ENCODE data around the gene USP48.

Gene USP48

GRCh38 chr1:21665711-21666575 is 117.0 kb downstream of the USP48 start:
- no peak for DNase-seq (ENCODE audit: low read depth, low spot score)
- Histone ChIP-seq H3K36me3 (ENCODE audit: insufficient read depth, insufficient read length, low read length) (no peaks in the 10 kb centered on the region), H3K4me3 (ENCODE audit: insufficient read length, low read depth) (no peak overlapping the region), H3K27me3 (ENCODE audit: insufficient read depth, insufficient read length) (peaks cover 13% of the 10 kb centered on the region), H3K9ac (ENCODE audit: insufficient read length, low read depth) (peak overlapping the region; percentile 1), H3K4me1 (ENCODE audit: insufficient read depth, insufficient read length) (peaks cover 20% of the 10 kb centered on the region), H3K9me3 (ENCODE audit: insufficient read depth, low read length) (no peaks in the 10 kb centered on the region)
- TF ChIP-seq ZNF274 (IDR thresholded peaks at IDR 0.05; ENCODE audit: low read depth, low read length) (no peak), SUZ12 (IDR thresholded peaks at IDR 0.05; ENCODE audit: extremely low read depth, insufficient read depth, insufficient read length) (no peak), YY1 (IDR thresholded peaks at IDR 0.05; ENCODE audit: insufficient read depth, insufficient read length) (no peak)

- H3K4me1 ChIP-seq (ENCODE audit: insufficient read depth, insufficient read length) = peaks cover 18% of the 10 kb centered on the region
- no peak overlapping the region for H3K4me3 ChIP-seq (ENCODE audit: insufficient read length, low read depth)
- no peak for TF ChIP-seq YY1 (IDR thresholded peaks at IDR 0.05; ENCODE audit: insufficient read depth, insufficient read length)
- TF ChIP-seq ZNF274 (IDR thresholded peaks at IDR 0.05; ENCODE audit: low read depth, low read length) = no peak
- TF ChIP-seq SUZ12 (IDR thresholded peaks at IDR 0.05; ENCODE audit: extremely low read depth, insufficient read depth, insufficient read length) = no peak
- no peak for DNase-seq (ENCODE audit: low read depth, low spot score)
- H3K27me3 ChIP-seq (ENCODE audit: insufficient read depth, insufficient read length) = peaks cover 20% of the 10 kb centered on the region
- no peak overlapping the region for H3K9ac ChIP-seq (ENCODE audit: insufficient read length, low read depth)
- H3K9me3 ChIP-seq (ENCODE audit: insufficient read depth, low read length) = no peaks in the 10 kb centered on the region
- H3K36me3 ChIP-seq (ENCODE audit: insufficient read depth, insufficient read length, low read length) = no peaks in the 10 kb centered on the region
Measured at GRCh38 chr1:21664806-21665588, 118.0 kb downstream of the USP48 start.

GRCh38 chr1:21663951-21664805 is 118.8 kb downstream of the USP48 start:
- H3K9ac ChIP-seq (ENCODE audit: insufficient read length, low read depth) = no peak overlapping the region
- no peaks in the 10 kb centered on the region for H3K36me3 ChIP-seq (ENCODE audit: insufficient read depth, insufficient read length, low read length)
- no peak for DNase-seq (ENCODE audit: low read depth, low spot score)
- peaks cover 28% of the 10 kb centered on the region for H3K27me3 ChIP-seq (ENCODE audit: insufficient read depth, insufficient read length)
- no peak overlapping the region for H3K4me3 ChIP-seq (ENCODE audit: insufficient read length, low read depth)
- peaks cover 18% of the 10 kb centered on the region for H3K4me1 ChIP-seq (ENCODE audit: insufficient read depth, insufficient read length)
- no peak for TF ChIP-seq YY1 (IDR thresholded peaks at IDR 0.05; ENCODE audit: insufficient read depth, insufficient read length)
- H3K9me3 ChIP-seq (ENCODE audit: insufficient read depth, low read length) = no peaks in the 10 kb centered on the region

GRCh38 chr1:21663248-21663950 is 119.5 kb downstream of the USP48 start:
- DNase-seq (ENCODE audit: low read depth, low spot score) = no peak
- no peaks in the 10 kb centered on the region for H3K9me3 ChIP-seq (ENCODE audit: insufficient read depth, low read length)
- H3K4me1 ChIP-seq (ENCODE audit: insufficient read depth, insufficient read length) = peaks cover 18% of the 10 kb centered on the region
- H3K4me3 ChIP-seq (ENCODE audit: insufficient read length, low read depth) = no peak overlapping the region
- no peak overlapping the region for H3K9ac ChIP-seq (ENCODE audit: insufficient read length, low read depth)
- no peaks in the 10 kb centered on the region for H3K36me3 ChIP-seq (ENCODE audit: insufficient read depth, insufficient read length, low read length)
- TF ChIP-seq ZNF274 (IDR thresholded peaks at IDR 0.05; ENCODE audit: low read depth, low read length) = no peak
- TF ChIP-seq SUZ12 (IDR thresholded peaks at IDR 0.05; ENCODE audit: extremely low read depth, insufficient read depth, insufficient read length) = no peak
- TF ChIP-seq YY1 (IDR thresholded peaks at IDR 0.05; ENCODE audit: insufficient read depth, insufficient read length) = no peak
- peaks cover 24% of the 10 kb centered on the region for H3K27me3 ChIP-seq (ENCODE audit: insufficient read depth, insufficient read length)

- Histone ChIP-seq H3K4me3 (ENCODE audit: insufficient read length, low read depth) (no peak overlapping the region), H3K9ac (ENCODE audit: insufficient read length, low read depth) (no peak overlapping the region), H3K9me3 (ENCODE audit: insufficient read depth, low read length) (no peaks in the 10 kb centered on the region), H3K27me3 (ENCODE audit: insufficient read depth, insufficient read length) (peaks cover 16% of the 10 kb centered on the region), H3K4me1 (ENCODE audit: insufficient read depth, insufficient read length) (peaks cover 16% of the 10 kb centered on the region), H3K36me3 (ENCODE audit: insufficient read depth, insufficient read length, low read length) (no peaks in the 10 kb centered on the region)
- no peak for TF ChIP-seq YY1 (IDR thresholded peaks at IDR 0.05; ENCODE audit: insufficient read depth, insufficient read length)
- no peak for TF ChIP-seq SUZ12 (IDR thresholded peaks at IDR 0.05; ENCODE audit: extremely low read depth, insufficient read depth, insufficient read length)
- TF ChIP-seq ZNF274 (IDR thresholded peaks at IDR 0.05; ENCODE audit: low read depth, low read length) = no peak
- DNase-seq (ENCODE audit: low read depth, low spot score) = no peak
Measured at GRCh38 chr1:21662426-21663247, 120.3 kb downstream of the USP48 start.

- Histone ChIP-seq H3K9me3 (ENCODE audit: insufficient read depth, low read length) (no peaks in the 10 kb centered on the region), H3K4me3 (ENCODE audit: insufficient read length, low read depth) (no peak overlapping the region), H3K4me1 (ENCODE audit: insufficient read depth, insufficient read length) (peaks cover 17% of the 10 kb centered on the region), H3K9ac (ENCODE audit: insufficient read length, low read depth) (no peak overlapping the region), H3K27me3 (ENCODE audit: insufficient read depth, insufficient read length) (peaks cover 16% of the 10 kb centered on the region), H3K36me3 (ENCODE audit: insufficient read depth, insufficient read length, low read length) (no peaks in the 10 kb centered on the region)
- no peak for DNase-seq (ENCODE audit: low read depth, low spot score)
- TF ChIP-seq ZNF274 (IDR thresholded peaks at IDR 0.05; ENCODE audit: low read depth, low read length) (no peak), YY1 (IDR thresholded peaks at IDR 0.05; ENCODE audit: insufficient read depth, insufficient read length) (no peak), SUZ12 (IDR thresholded peaks at IDR 0.05; ENCODE audit: extremely low read depth, insufficient read depth, insufficient read length) (no peak)
Measured at GRCh38 chr1:21661886-21662285, 121.1 kb downstream of the USP48 start.
